A549 (cell line): ENCODE results near the gene FBXW2.

Experiments
- SMC3 ChIP-seq: fragments of >200 bp; sonication (Bioruptor Twin); formaldehyde crosslinking; IDR thresholded peaks from 3 replicates; pipeline ENCODE4 v1.6.1; 2018; ENCODE audit warnings: inconsistent platforms
- TF ChIP-seq, protein P1 (sequence below): fragments of 200-600 bp; sonication (generic); IDR thresholded peaks from 2 replicates; pipeline ENCODE4 v1.6.1; 2016; ENCODE audit warnings: antibody characterized with exemption, mild to moderate bottlenecking, moderate library complexity
- TF ChIP-seq, protein P2 (sequence below): fragments of >200 bp; sonication (Bioruptor Twin); formaldehyde crosslinking; IDR thresholded peaks from 3 replicates; pipeline ENCODE4 v1.5.1; 2016

DNA sequence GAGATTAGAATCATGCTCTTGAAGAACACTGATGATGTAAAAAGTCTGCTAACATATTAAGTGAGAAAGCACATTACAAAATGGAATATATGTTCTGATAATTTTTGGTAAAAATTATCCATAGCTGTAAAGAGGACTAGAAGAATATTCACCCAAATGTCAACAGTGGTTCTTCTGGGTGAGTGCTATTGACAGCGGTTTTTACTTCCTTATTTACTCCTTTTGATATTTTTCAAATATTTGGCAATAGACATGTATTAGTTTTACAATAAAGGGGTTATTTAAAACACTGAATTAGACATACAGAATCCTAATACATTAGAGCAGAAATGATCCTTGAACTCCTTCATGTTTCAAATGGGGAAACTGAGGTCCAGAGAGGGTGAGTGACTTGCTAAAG is 52.0 kb downstream of the FBXW2 start:
- TF ChIP-seq SMC3 = no peak
- TF ChIP-seq, protein P1, sequence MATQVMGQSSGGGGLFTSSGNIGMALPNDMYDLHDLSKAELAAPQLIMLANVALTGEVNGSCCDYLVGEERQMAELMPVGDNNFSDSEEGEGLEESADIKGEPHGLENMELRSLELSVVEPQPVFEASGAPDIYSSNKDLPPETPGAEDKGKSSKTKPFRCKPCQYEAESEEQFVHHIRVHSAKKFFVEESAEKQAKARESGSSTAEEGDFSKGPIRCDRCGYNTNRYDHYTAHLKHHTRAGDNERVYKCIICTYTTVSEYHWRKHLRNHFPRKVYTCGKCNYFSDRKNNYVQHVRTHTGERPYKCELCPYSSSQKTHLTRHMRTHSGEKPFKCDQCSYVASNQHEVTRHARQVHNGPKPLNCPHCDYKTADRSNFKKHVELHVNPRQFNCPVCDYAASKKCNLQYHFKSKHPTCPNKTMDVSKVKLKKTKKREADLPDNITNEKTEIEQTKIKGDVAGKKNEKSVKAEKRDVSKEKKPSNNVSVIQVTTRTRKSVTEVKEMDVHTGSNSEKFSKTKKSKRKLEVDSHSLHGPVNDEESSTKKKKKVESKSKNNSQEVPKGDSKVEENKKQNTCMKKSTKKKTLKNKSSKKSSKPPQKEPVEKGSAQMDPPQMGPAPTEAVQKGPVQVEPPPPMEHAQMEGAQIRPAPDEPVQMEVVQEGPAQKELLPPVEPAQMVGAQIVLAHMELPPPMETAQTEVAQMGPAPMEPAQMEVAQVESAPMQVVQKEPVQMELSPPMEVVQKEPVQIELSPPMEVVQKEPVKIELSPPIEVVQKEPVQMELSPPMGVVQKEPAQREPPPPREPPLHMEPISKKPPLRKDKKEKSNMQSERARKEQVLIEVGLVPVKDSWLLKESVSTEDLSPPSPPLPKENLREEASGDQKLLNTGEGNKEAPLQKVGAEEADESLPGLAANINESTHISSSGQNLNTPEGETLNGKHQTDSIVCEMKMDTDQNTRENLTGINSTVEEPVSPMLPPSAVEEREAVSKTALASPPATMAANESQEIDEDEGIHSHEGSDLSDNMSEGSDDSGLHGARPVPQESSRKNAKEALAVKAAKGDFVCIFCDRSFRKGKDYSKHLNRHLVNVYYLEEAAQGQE = no peak
- TF ChIP-seq, protein P2, sequence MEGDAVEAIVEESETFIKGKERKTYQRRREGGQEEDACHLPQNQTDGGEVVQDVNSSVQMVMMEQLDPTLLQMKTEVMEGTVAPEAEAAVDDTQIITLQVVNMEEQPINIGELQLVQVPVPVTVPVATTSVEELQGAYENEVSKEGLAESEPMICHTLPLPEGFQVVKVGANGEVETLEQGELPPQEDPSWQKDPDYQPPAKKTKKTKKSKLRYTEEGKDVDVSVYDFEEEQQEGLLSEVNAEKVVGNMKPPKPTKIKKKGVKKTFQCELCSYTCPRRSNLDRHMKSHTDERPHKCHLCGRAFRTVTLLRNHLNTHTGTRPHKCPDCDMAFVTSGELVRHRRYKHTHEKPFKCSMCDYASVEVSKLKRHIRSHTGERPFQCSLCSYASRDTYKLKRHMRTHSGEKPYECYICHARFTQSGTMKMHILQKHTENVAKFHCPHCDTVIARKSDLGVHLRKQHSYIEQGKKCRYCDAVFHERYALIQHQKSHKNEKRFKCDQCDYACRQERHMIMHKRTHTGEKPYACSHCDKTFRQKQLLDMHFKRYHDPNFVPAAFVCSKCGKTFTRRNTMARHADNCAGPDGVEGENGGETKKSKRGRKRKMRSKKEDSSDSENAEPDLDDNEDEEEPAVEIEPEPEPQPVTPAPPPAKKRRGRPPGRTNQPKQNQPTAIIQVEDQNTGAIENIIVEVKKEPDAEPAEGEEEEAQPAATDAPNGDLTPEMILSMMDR = no peak
